NK-92 (cell line): Measurements from ENCODE around the gene KIF23.
"Not testable (repeated sequence)": the region's sequence is repeated elsewhere in the genome, so short reads cannot be mapped to it uniquely, and the experiment has no call there.

Experiments
- DNase-seq: peaks from one replicate; lab custom pipeline; 2025; ENCODE audit not compliant: unreplicated experiment; lab: John Stamatoyannopoulos, UW

KIF23 gene

DNA sequence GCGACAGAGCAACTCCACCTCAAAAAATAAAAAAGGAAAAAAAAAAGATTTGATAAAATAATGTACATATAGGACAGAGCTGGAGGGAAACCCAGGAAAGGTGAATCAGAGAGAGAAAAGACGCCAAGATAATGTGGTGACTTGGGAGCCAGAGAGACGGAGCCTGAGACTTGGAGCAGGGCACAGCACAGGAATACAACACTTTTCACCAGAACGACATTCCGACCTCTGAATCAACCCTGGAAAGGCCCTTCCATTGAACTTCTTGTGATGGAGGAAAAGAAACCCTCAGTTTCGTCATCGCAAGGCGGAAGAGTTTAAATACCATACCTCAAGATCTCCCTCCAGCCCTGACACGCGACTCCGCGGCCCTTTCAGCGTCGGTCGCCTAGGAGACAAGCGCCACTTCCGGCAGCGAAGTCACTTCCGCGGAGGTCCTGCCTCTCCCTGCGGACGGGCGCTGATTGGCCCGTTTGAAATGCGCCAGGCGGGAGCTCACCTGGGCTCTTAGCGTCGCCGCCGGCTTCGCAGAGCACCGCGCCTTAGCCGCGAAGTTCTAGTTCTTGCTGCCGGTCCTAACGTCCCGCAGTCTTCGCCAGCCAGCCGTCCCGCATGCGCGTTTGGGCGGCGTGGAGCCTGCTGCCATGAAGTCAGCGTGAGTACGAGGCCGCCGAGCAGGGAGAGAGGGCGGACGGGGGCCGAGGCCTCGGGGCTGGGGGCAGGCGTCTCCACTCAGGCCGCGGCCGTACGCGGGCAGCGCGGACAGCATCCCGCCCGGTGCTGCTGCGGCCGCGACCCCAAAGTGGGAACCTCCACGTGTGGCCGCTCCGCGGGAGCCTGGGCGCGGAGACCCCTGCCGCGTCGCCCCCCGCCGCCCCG is at the start of gene KIF23:
TSS of gene KIF23 (plus strand) at position 528 of the 879 bp plus-strand sequence. CDS start at position 645, 117 bp downstream.
- DNase-seq = peak; percentile 52

DNA sequence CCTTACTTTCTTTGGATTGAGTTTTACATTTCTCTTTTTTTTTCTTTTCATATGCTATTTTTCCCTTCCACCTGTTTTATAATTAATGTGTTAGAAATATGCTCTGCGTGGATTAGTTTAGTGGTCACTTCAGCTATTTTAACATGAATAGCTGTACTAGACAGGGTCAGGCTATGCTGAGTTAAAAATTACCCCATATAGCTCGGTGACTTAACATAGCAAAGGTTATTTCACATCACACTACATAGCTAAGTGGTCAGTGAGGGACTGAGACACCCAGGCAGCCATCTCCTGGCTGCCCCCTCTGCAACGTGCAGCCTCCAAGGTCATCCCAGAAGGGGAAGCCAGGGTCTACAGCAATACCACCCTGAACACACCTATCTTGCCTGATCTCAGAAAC is 46.9 kb upstream of the KIF23 start:
- no peak for DNase-seq

DNA sequence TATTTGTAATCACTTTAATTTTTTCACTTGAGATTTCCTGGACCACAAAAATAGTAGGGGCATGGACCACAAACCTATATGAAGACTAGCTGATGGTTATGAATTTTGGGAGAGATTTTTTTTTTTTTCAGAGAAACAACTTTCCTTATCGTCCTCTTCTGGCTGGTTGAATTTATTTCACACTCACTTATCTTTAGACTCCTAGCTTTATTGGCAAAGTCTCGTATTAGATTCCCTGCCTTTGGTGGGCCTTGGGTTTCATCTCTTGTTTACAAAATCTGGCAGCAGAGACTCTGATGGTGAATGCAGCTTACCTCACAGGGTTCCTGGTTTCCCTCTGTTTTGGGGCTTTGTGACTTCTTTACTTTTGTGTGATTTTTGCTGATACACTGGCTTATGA is 44.5 kb upstream of the KIF23 start:
- DNase-seq = no peak

DNA sequence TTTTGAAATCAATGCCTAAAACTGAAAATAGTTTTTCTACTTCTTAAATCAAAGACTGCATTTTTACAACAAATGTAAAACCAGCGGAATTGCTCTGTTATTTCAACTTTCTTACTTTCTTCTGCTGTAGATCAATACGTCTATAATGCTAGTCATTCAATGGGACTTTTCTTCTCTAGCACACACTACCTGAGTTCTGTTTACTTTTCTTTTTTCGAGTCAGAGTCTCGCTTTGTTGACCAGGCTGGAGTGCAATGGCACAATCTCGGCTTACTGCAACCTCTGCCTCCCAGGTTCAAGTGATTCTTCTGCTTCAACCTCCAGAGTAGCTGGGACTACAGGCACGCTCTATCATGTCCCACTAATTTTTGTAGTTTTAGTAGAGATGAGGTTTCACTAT is 40.7 kb upstream of the KIF23 start:
- DNase-seq = no peak

DNA sequence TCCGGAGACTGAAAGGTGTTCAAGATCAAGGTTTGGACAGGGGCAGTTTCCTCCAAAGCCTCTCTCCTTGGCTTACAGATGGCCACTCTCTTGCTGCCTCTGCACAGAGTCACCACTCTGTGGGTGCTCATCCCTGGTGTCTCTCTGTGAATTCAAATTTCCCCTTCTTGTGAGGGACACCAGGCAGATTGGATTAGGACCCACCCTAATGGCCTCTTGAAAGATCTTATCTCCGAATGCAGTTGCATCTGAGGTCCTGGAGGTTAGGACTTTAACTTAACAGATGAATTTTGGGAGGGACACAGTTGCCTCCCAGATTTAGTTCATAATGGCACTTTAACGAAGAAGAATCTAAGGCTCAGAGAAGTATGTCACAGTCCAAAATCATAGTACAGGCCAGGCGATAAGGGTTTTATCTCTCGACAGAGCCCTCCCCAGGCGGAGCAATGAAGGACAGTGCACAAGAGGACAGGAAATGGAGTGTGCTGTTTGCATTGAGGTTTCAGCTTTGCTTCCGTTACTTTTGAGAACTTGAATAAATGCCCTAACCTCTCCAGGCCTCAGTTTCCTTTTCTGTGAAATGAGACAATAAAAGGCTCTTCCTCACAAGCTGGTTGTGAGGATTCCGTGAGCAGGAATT is 38.9 kb upstream of the KIF23 start:
- DNase-seq = no peak

DNA sequence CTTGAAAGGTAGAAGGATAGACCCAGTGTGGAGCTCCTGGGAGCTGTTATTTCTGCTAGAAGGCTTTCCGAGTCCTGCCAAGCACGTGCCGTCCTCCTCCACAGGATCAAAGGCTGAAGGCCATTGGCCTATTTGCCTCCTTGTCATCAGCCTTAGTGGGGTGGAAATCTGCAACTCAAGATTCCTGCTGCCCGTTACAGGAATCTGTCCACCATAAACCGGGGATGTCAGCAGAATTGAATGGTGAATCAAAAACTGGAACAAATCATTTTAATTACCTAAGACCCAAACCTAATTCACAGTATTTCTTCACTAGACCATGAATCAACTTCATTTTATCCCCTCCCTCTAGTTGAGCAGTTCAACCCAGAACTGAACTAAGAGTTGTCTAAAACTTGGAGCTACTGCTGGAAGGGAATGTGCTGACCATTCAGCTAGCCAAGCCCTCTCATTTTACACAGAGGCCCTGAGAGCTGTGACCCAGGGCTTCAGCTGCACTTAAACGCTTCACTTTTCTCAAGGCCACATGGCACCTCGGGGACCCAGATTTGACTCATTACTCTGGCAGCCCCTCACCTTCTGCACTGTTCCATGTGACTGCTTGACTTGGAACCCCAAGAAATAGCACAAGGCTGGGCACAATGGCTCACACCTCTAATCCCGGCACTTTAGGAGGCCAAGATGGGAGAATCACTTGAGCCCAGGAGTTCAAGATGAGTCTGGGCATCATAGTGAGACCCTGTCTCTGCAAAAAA is 36.8 kb upstream of the KIF23 start:
- no peak for DNase-seq

DNA sequence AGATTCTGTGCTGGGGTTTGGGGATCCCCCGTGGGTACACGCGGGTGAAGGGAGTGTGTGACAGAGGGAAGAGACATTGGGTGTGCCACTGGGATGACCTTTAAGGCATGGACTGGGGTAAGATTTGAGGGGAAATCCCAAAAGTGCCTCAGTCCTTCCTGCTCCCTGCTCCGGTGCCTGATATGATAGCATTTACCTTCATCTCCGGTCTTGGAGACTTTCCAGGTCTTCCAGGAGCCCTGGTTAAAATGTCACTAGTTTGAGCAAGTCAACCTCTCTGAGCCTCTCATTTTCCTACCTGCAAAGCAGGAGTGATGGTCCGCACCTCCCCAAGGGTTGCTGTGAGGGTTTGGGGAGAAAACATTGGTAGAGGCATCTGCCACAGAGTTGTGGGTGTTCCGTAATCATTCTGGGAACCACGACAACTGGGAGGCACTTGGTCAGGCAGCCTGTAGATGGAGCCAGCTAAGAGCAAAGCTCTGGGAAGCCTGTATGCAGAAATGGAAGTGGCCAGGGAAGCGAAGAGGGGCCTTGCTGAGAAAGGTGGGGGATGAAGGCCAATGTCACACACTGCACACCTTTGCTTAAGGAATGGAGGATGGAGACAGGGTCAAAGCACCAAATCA is 33.9 kb upstream of the KIF23 start:
- DNase-seq = no peak

DNA sequence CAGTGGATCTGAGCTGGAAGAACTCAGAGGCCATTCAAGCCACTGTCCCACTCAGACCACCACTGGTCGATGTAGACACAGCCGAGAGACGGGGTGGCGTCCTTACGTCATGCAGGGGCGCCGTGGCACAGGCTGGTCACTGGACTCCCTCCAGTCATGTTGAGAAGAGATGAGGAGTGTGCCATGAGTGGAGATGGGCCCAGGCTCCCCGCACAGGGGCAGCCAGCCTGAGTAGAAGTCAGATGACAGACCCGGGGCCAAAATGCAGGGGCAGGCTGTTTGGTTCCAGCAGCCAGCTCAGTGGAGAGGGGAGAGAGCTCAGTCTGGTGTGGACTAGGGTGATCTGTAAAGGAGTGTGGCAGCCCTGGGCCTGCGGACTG is 33.4 kb upstream of the KIF23 start:
- no peak for DNase-seq

DNA sequence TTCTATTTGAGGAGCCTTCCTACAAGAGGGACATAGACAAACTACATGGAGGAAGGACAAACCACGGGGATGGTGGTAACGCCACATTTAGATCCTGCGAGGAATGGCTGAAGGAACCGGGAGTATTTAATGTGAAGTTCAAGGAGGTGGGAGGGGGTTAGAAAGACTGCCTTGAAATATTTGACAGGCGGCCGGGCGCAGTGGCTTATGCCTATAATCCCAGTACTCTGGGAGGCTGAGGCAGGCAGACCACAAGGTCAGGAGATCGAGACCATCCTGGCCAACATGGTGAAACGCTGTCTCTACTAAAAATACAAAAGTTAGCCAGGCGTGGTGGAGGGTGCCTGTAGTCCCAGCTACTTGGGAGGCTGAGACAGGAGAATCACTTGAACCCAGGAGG is 32.0 kb upstream of the KIF23 start:
- DNase-seq = not testable (repeated sequence)

DNA sequence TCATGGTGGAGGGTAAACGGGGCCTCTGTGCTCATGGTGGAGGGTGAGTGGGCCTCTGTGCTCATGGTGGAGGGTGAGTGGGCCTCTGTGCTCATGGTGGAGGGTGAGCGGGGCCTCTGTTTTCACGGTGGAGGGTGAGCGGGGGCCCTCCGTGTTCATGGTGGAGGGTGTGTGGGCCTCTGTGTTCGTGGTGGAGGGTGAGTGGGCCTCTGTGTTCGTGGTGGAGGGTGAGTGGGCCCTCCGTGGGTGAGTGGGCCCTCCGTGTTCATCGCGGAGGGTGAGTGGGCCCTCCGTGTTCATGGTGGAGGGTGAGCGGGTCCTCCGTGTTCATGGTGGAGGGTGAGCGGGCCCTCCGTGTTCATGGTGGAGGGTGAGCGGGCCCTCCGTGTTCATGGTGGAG is 30.1 kb upstream of the KIF23 start:
- DNase-seq = not testable (repeated sequence)

DNA sequence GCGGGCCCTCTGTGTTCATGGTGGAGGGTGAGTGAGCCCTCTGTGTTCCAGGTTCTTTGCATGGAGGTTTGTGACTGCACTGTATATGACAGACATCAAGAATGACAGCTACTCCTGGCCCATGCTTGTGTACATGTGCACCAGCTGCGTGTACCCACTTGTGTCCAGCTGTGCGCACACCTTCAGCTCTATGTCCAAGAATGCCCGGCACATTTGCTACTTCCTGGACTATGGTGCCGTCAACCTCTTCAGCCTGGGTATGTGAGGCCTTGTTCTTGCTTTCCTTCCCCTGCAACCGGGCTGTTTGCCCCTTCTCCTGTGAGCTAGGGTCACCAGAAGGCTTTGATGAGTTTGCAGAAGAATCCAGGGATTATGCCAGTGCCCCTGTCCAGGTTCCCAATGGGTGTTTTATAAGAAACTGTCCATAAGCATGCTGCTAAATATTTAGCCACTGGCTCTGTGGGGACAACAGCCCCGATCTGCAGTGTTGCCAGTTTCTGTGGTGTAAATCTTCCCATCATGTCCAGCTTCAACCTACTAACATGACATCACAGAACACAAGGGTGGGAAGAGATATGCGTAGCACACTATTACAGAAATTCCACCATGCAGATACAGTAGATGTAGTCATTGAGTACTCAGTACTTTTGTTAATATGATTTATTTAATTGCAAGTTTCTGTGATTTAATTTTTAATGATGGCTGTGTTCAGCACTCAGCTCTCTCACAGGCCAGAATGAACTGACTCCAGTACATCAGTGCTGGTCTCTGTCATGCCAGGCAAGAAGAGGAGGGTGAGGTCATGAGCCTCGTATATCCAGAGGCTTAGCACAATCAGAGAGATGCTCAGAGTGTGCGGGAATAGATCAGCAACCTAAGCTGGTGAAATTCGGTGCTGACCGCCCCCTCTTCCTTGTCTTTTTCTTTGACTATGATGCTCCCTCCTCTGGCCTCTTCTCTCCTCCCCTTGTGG is 29.2 kb upstream of the KIF23 start:
- no peak for DNase-seq

DNA sequence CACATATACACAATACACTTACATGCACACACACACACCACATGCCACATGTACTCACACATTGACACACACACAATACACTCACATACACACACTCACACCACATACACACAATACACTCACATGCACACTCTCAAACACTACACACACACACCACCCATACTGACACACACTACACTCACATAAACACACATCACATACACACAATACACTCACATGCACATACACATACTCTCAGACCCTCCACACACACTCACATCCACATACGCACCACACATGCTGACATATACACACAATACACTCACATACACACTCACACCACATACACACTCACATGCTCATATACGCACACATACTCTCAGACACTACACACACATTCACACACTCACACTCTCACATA is 28.3 kb upstream of the KIF23 start:
- DNase-seq = no peak

DNA sequence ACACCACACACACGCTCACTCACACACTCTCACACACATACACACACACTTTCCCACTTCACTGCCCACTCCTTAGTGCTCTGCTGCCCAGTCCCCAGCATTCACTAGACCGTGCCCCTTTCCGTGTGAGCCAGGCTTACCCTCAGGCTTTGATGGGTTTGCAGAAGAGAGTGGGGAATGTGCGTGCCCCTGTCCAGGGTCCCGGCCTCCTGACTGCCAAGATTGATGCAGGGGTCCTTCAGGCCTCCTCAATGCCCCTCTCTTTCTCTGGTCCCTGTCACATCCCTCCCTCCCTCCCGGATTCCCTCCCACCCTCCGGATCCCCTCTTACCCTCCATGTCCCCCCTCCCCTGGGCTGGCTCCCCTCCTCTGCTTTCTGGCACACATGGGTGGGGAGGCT is 27.9 kb upstream of the KIF23 start:
- no peak for DNase-seq

DNA sequence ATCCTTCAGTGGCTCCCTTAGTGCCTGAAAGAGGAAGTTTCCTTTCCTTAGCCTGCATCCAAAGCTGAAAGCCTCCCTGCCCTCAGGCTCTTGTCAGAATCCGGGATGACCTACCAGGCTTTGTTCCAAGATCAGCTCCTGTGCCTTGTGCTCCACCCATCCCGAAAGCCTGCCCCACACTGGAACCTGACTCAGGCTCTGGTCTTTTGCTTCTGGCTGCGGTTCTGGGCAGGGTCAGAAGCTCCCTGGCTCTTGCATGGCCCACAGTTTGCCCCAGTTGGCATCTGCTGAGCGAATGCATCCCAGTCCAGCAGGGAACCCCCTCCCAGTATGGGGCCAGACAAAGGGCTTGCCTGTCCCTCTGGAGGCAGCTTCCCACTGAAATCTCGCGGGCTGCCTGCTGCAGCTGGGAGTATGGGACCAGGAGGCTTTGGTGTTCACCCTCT is 25.9 kb upstream of the KIF23 start:
- DNase-seq = no peak

DNA sequence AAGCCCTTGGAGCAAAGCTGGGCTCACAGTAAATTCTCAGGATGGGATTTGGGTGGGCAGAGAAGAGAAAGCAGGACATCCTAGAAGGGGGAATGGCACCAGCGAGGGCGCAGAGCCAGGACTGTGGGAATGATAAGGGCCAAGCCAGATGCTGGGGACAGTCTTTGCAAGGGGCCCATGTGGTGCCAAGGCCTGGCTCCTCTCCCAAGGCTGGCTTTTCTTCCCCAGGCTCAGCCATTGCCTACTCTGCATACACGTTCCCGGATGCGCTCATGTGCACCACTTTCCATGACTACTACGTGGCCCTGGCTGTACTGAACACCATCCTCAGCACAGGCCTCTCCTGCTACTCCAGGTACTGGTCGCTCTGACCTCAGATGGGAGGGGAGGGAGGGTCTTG is 24.7 kb upstream of the KIF23 start:
- no peak for DNase-seq

DNA sequence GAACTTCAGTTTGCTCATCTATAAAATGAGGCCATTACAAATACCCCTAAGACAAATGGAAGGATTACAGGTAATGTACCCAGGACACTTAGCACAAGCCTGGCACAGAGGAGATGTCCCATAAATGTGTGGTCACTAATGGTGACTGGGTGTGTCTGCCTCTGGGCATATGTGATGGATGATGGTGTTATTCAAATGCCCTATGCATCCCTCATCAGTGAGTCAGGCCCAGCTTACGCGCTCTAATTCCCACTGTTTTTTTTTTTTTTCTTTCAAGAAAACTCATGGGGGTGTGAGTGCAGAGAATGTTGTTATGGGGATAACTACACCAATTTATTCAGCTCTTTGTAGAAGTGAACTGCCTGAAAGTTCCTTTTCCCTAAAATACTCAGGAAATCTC is 23.6 kb upstream of the KIF23 start:
- no peak for DNase-seq

DNA sequence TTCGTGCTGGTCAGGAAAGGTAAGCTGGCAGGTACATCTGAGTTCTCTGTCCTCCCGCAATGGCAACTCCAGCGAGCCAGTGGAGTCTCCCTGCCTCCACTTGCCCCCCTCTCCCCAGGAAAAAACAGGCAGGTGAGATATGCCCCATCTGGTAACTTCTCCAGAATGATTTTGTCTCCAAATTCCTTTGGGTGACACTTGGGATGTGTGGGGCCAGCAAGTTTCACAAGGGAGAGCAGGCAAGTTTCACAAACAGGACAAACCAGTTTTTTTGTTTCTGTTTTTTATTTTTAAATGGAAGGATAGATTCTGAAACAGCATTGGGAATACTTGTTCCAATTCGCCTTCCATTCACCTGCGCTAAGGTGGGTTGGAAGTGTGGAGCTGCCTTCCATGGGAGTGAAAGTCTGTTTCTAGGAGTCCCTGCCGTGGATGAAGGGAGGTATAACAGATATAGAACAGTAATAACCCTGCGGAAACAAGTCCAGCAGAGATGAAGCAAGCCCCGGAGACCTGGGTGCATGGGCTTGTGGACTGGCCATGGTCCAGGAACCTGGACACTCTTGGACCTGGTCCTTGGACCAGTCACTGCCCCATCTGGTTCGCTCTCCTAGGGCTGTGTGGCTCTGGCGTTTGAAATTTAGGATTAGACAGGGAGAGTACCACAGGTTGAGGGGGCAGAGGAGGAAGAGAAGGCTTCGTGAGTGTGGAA is 22.9 kb upstream of the KIF23 start:
- DNase-seq = no peak

DNA sequence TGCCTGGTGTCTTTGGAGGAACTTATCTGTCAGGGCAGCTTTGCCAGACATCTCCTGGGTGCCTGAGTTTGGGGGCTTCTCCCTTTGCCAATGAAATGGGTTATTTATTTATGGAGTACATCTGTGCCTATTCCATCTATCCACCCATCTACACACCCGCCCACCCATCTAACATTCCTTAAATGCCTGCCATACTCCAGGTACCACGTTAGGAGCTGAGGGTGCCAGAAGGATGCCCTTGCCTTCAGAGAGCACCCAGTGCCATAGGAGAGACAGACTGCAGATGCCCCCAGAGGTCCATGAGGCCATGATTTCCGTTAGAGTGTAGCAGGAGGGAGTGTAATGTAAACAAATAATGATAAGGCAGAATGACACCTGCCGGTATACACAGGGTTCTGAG is 21.8 kb upstream of the KIF23 start:
- DNase-seq = no peak

DNA sequence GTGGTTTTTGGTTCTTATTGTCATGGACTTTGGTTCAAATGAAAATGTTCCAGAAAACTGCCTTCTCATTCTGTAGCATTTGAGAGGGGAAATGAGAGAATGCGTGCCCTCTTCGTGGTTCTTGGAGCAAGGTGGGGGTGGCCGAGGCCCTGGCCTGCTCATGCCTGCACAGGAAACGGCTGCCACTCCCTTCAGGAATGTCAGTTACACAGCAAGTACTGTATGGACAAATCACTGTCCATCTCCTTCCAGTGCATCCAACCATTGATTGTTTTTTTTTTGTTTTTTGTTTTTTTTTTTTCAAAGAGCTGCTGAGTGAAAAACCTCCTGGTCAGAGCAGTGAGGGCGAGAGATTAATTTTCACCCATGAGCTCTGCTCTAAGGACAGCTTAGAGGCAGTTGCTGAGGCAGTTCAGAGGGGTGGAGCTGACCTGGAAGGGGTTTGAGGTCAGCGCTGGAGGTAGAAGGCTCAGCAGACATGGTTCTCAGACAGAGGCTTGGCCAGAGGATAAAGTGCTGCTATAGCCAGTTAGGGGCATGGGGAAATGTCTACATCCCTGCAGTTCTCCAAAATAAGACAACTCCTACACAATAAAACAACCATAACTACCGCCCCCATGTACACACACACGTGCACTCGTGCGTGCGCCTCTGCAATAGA is 20.2 kb upstream of the KIF23 start:
- DNase-seq = no peak
